HUES64 (cell line): ENCODE measurements around the gene CDH9. TPM values are rescaled to one million over a fixed set of nuclear protein-coding genes. Genes with fewer than 3 reads are reported as not detected.

Experiments used
- H3K27ac ChIP-seq: 2 replicates; pipeline ENCODE4 v1.7.0; 2013; ENCODE audit warnings: low read depth, low read length, inconsistent platforms
- H3K27me3 ChIP-seq: 2 replicates; pipeline ENCODE4 v1.6.1; 2013; ENCODE audit warnings: mild to moderate bottlenecking, low read length; ENCODE audit not compliant: insufficient read depth
- H3K36me3 ChIP-seq: 2 replicates; pipeline ENCODE4 v1.6.1; 2013; ENCODE audit warnings: mild to moderate bottlenecking, low read length; ENCODE audit not compliant: insufficient read depth
- H3K4me1 ChIP-seq: 2 replicates; pipeline ENCODE4 v1.6.1; 2013; ENCODE audit warnings: mild to moderate bottlenecking, low read length, moderate library complexity; ENCODE audit not compliant: insufficient read depth
- H3K4me3 ChIP-seq: 2 replicates; pipeline ENCODE4 v1.5.1; 2013; ENCODE audit warnings: mild to moderate bottlenecking, low read length, moderate library complexity
- H3K9ac ChIP-seq: 2 replicates; pipeline ENCODE4 v1.6.1; 2013; ENCODE audit warnings: mild to moderate bottlenecking, low read depth, low read length
- H3K9me3 ChIP-seq: 2 replicates; pipeline ENCODE4 v1.6.1; 2013; ENCODE audit warnings: low read depth, low read length; ENCODE audit not compliant: insufficient read depth
- WGBS: fragments of 150-250, 120-280 bp; methylation state at CpG from one replicate; pipeline ENCODE4 v1.1.7; 2013; ENCODE audit warnings: missing lambda C conversion rate; 5-methylcytosine and 5-hydroxymethylcytosine counted together
- polyA plus RNA-seq, 2 experiments: library from polyadenylated mRNA; stranded (reverse); fragments of 50-300 nt; gene quantifications; one replicate each; pipeline ENCODE4 v1.2.3, GENCODE V29; 2013

Gene CDH9
- 1.2 TPM for polyA plus RNA-seq (2013, experiment 1 of 2)
- polyA plus RNA-seq (2013, experiment 2 of 2), result 1.1 TPM

DNA sequence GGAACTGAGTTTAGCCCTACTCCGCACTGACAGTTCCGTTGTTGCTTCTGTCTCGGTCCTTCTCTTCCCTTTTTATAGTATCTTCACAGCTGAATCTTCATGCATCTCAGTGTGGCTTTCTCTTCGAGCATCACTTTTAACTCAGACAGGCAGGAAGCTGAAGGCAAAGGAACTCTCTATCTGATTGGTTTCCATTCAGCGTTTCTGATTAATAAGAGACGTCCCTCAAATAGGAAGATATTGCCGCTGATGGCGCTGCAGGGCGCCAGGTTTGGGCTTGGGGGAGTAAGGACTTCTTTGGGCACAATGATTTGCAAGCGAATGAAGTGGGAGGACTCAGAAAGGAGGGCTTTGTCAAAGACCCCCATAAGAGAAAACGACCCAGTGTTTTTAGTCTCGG lies at the start of gene CDH9:
TSS of gene CDH9 (minus strand) at position 111 of the 400 bp plus-strand sequence. CDS start 50,253 bp downstream, outside the sequence.
- H3K27me3 ChIP-seq, result no peaks in the 10 kb centered on the region
- WGBS, result under 1% methylated on average over 12 of the region's 12 CpGs
- no peaks in the 10 kb centered on the region for H3K9me3 ChIP-seq
- H3K9ac ChIP-seq, result 0 out of 2 replicates have a peak within 1 kb of the TSS, but pooled peaks have one; percentile 6
- H3K4me3 ChIP-seq, result peak within 1 kb of the TSS; percentile 48
- peaks cover 67% of the 10 kb centered on the region for H3K4me1 ChIP-seq
- H3K27ac ChIP-seq, result peak within 1 kb of the TSS; percentile 76
- H3K36me3 ChIP-seq, result no peaks in the 10 kb centered on the region

GRCh38 chr5:27087747-27088146 lies 49.4 kb upstream of the CDH9 start:
- Histone ChIP-seq H3K4me3 (no peak overlapping the region), H3K27me3 (no peaks in the 10 kb centered on the region)
- 62% methylated on average over 2 of the region's 2 CpGs for whole genome bisulfite sequencing

GRCh38 chr5:27083449-27084415 lies 45.3 kb upstream of the CDH9 start:
- Histone ChIP-seq H3K27me3 (no peaks in the 10 kb centered on the region), H3K4me1 (peaks cover 38% of the 10 kb centered on the region), H3K4me3 (peak overlapping the region; percentile 15; the same call in 1 of the 2 replicates), H3K27ac (peak overlapping the region; percentile 87), H3K9me3 (peaks cover 11% of the 10 kb centered on the region; the same call in 1 of the 2 replicates), H3K9ac (no peak overlapping the region), H3K36me3 (no peaks in the 10 kb centered on the region)
- WGBS, result 24% methylated on average over 6 of the region's 7 CpGs

More at GRCh38 chr5:27087747-27088146, 49.4 kb upstream of the CDH9 start:
- H3K9ac ChIP-seq, result no peak overlapping the region
- no peak overlapping the region for H3K27ac ChIP-seq
- no peaks in the 10 kb centered on the region for H3K9me3 ChIP-seq
- H3K36me3 ChIP-seq, result no peaks in the 10 kb centered on the region
- H3K4me1 ChIP-seq, result peaks cover 32% of the 10 kb centered on the region

- WGBS, result 50% methylated on average over 1 of the region's 1 CpG
Measured at GRCh38 chr5:27080147-27080546, 41.8 kb upstream of the CDH9 start.

GRCh38 chr5:27062451-27062850 lies 24.1 kb upstream of the CDH9 start:
- no peak overlapping the region for H3K4me3 ChIP-seq
- WGBS, result 97% methylated on average over 2 of the region's 2 CpGs
- H3K9ac ChIP-seq, result no peak overlapping the region
- H3K36me3 ChIP-seq, result no peaks in the 10 kb centered on the region
- H3K27me3 ChIP-seq, result no peaks in the 10 kb centered on the region
- H3K4me1 ChIP-seq, result no peaks in the 10 kb centered on the region
- no peak overlapping the region for H3K27ac ChIP-seq
- no peaks in the 10 kb centered on the region for H3K9me3 ChIP-seq

More at GRCh38 chr5:27080147-27080546, 41.8 kb upstream of the CDH9 start:
- Histone ChIP-seq H3K4me3 (no peak overlapping the region), H3K4me1 (peaks cover 30% of the 10 kb centered on the region), H3K9ac (no peak overlapping the region), H3K27ac (no peak overlapping the region; the same call in 1 of the 2 replicates), H3K9me3 (peaks cover 14% of the 10 kb centered on the region; the same call in 1 of the 2 replicates), H3K27me3 (no peaks in the 10 kb centered on the region), H3K36me3 (no peaks in the 10 kb centered on the region)

DNA sequence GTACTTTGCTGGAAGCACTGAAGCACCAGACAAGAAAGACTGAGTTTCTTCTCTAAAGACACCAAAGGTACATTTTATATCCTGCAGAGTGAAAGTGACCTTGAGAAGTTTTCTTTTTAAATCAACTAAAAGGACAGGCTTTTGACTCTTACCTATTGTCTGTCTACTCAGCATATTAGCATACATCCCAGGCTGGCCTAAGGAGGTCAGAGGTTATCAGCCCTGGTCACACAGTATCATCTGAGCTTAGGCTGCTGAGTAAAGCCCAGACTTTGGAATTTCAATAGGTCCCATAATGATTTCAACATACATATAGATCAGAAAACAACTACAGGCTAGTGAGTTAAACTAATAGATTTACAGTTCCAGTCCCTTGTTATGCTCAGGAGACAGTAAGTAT lies 10.1 kb upstream of the CDH9 start:
- Histone ChIP-seq H3K4me1 (peaks cover 8% of the 10 kb centered on the region), H3K36me3 (no peaks in the 10 kb centered on the region), H3K9ac (no peak overlapping the region), H3K27me3 (no peaks in the 10 kb centered on the region), H3K9me3 (no peaks in the 10 kb centered on the region), H3K27ac (no peak overlapping the region), H3K4me3 (no peak overlapping the region)

- no peak overlapping the region for H3K4me3 ChIP-seq
- no peaks in the 10 kb centered on the region for H3K9me3 ChIP-seq
- H3K9ac ChIP-seq, result no peak overlapping the region
- peaks cover 39% of the 10 kb centered on the region for H3K4me1 ChIP-seq
- H3K36me3 ChIP-seq, result no peaks in the 10 kb centered on the region
- H3K27me3 ChIP-seq, result no peaks in the 10 kb centered on the region
- no peak overlapping the region for H3K27ac ChIP-seq
- 93% methylated on average over 1 of the region's 1 CpG for WGBS
Measured at GRCh38 chr5:27041372-27041771, 3.0 kb upstream of the CDH9 start.

DNA sequence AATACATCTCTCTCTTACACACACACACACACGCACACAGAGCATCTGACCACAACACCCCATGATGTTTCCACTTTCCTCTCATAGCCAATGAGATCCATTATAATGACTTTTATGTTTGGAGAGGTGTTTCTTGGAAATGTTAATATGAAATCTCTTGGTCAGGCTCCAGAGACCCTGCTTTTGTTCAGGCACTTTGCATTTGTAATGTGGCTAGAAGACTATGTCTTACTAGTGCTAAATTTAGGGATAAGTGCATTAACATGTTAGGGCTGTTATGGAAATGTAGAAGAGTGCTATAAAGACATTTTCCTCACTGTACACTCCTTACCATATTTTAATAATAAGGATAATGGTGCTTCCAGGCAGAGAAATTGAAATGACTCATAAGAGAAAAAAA lies 3.8 kb downstream of the CDH9 start:
- Histone ChIP-seq H3K9me3 (no peaks in the 10 kb centered on the region), H3K4me3 (no peak overlapping the region), H3K27me3 (no peaks in the 10 kb centered on the region), H3K27ac (no peak overlapping the region), H3K4me1 (peaks cover 52% of the 10 kb centered on the region), H3K36me3 (no peaks in the 10 kb centered on the region), H3K9ac (no peak overlapping the region)
- no CpG with 5 or more reads among the region's 1 CpG for WGBS

DNA sequence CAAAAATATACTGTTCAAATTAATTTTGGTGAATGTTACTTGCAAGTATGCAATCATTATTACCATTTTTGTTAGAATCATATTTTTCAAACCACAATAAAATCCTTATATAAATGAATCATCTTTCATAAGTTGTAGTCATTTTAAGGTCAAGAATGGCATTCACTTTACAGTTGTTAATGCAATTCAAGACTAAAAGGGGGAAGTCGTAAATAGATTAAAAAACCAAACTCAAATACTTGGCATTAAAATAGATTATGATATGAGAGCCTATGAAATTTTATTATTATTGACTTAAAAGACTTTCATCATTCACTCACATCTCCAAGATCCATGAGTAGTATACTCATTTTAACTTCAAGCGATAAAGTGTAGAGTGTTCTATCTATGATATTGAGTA lies 11.6 kb downstream of the CDH9 start:
- no peaks in the 10 kb centered on the region for H3K36me3 ChIP-seq
- no peak overlapping the region for H3K27ac ChIP-seq
- no peak overlapping the region for H3K9ac ChIP-seq
- no peaks in the 10 kb centered on the region for H3K9me3 ChIP-seq
- H3K4me3 ChIP-seq, result no peak overlapping the region
- no CpG with 5 or more reads among the region's 2 CpGs for WGBS
- H3K4me1 ChIP-seq, result no peaks in the 10 kb centered on the region
- H3K27me3 ChIP-seq, result no peaks in the 10 kb centered on the region

GRCh38 chr5:27026063-27026462 lies 12.3 kb downstream of the CDH9 start:
- H3K9ac ChIP-seq, result no peak overlapping the region
- H3K4me3 ChIP-seq, result no peak overlapping the region
- WGBS, result 83% methylated on average over 1 of the region's 1 CpG
- no peaks in the 10 kb centered on the region for H3K36me3 ChIP-seq
- no peak overlapping the region for H3K27ac ChIP-seq
- H3K27me3 ChIP-seq, result no peaks in the 10 kb centered on the region
- no peaks in the 10 kb centered on the region for H3K4me1 ChIP-seq
- no peaks in the 10 kb centered on the region for H3K9me3 ChIP-seq

GRCh38 chr5:27021471-27021870 lies 16.9 kb downstream of the CDH9 start:
- Histone ChIP-seq H3K27me3 (no peaks in the 10 kb centered on the region), H3K36me3 (no peaks in the 10 kb centered on the region), H3K4me1 (no peaks in the 10 kb centered on the region), H3K4me3 (no peak overlapping the region), H3K9ac (no peak overlapping the region), H3K27ac (no peak overlapping the region), H3K9me3 (no peaks in the 10 kb centered on the region)
- no CpG with 5 or more reads among the region's 1 CpG for WGBS
